Right lobe of liver (tissue), 4 donors: Measurements from ENCODE around the gene LDB1.

Experiments used
- CTCF ChIP-seq, 4 donors: fragments of 200-600 bp in 3 of 4; fragments of 450-650 bp in 1 of 4; IDR thresholded peaks; one replicate each; pipeline versions ENCODE4 v1.5.1 to v1.8.0; 2016 to 2022; ENCODE audit warnings: antibody characterized with exemption in 4 of 4, mild to moderate bottlenecking in 2 of 4
- POLR2A ChIP-seq: fragments of 450-650 bp; IDR thresholded peaks from one replicate; pipeline ENCODE4 v1.6.1; 2017; ENCODE audit warnings: antibody characterized with exemption, mild to moderate bottlenecking
- donor health status: DM: no; HTN: no; CAD: no.
- donor health status: DM: no; HTN: no; CAD: no.
- donor health status: DM: no; HTN: yes; CAD: no.

- TF ChIP-seq CTCF (IDR thresholded peaks at IDR 0.05) (no peak), POLR2A (no peak)
Observed at GRCh38 chr10:102113261-102113955, 6.8 kb downstream of the LDB1 start.
